H7 (cell line): ENCODE data around the gene KRT77. TPM values are rescaled to one million over a fixed set of nuclear protein-coding genes. Genes with fewer than 3 reads are reported as not detected.
"Not testable (repeated sequence)": the region's sequence is repeated elsewhere in the genome, so short reads cannot be mapped to it uniquely, and the experiment has no call there.

Experiments
- DNase-seq: peaks from one replicate; pipeline ENCODE4 v3.0.0; 2012
- H3K27me3 ChIP-seq: 2 replicates; pipeline ENCODE4 v1.6.0; 2011; ENCODE audit warnings: mild to moderate bottlenecking, low read length; ENCODE audit not compliant: control insufficient read depth, insufficient read depth
- H3K36me3 ChIP-seq: replicated peaks from 2 replicates; pipeline ENCODE4 v1.5.1; 2011; ENCODE audit warnings: low read length; ENCODE audit not compliant: control insufficient read depth, insufficient read depth
- H3K4me3 ChIP-seq: 2 replicates; pipeline ENCODE4 v1.5.1; 2011; ENCODE audit warnings: low read depth, mild to moderate bottlenecking, control low read depth, low read length, moderate library complexity; ENCODE audit not compliant: insufficient read depth
- total RNA-seq: library from RNA; depleted of rRNA; stranded (reverse); fragments of >200 nt; shearing (Covaris generic); gene quantifications from 2 replicates; pipeline ENCODE4 v1.2.3, GENCODE V29; 2014

The KRT77 gene
- total RNA-seq, 1 experiment from 2014 or later = not detected

DNA sequence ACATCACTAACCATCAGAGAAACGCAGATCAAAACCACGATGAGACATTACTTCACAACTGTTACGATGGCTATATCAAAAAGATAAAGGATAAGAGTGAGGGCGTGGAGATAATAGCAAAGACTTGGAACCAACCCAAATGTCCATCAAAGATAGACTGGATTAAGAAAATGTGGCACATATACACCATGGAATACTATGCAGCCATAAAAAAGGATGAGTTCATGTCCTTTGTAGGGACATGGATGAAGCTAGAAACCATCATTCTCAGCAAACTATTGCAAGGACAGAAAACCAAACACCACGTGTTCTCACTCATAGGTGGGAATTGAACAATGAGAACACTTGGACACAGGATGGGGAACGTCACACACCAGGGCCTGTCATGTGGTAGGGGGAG lies 8.8 kb upstream of the KRT77 start:
- not testable (repeated sequence) for DNase-seq, H3K36me3 ChIP-seq, H3K4me3 ChIP-seq
- peaks cover 32% of the 10 kb centered on the region for H3K27me3 ChIP-seq

DNA sequence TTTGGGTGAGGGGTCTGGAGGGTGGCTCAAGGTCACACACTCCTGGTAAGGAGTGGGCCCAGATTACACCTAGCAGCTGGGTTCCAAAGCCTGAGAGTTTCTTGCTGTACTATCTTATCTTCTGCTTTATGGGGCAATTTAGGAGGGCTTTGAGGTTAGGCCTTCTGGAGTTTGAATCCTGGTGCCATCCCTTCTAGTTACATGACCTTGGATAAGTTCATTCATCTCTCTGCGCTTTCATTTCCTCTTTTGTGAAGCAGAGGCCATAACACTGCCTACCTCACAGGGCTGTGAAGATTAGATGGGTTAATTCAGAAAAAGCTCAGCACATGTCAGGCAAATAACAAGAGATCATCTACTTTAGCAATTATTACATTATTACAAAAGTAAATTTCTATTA lies 7.4 kb upstream of the KRT77 start:
- no peak for DNase-seq

DNA sequence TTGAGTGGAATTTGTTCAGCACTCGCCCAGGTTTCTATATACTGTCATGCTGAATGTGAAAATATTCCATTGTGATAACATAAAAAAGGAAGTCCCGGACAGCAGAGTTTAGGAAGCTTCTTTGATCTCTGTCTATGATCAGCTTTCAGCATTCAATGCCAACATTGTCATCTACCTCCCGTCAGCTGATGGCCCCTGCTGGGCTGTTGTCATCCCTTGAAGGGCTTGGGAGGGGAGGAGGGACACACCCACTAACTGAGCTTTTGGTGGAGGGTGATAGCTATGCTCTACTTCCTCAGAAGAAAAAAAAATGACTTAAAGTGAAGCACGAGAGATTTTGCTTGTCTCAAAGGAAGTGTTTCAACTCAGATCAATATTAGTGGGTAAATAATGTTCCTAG lies 4.7 kb upstream of the KRT77 start:
- Histone ChIP-seq H3K36me3 (no peaks in the 10 kb centered on the region), H3K4me3 (no peak overlapping the region), H3K27me3 (peaks cover 4% of the 10 kb centered on the region)
- no peak for DNase-seq

More for the DNA sequence above, 7.4 kb upstream of the KRT77 start:
- peaks cover 30% of the 10 kb centered on the region for H3K27me3 ChIP-seq
- no peaks in the 10 kb centered on the region for H3K36me3 ChIP-seq
- H3K4me3 ChIP-seq = no peak overlapping the region

DNA sequence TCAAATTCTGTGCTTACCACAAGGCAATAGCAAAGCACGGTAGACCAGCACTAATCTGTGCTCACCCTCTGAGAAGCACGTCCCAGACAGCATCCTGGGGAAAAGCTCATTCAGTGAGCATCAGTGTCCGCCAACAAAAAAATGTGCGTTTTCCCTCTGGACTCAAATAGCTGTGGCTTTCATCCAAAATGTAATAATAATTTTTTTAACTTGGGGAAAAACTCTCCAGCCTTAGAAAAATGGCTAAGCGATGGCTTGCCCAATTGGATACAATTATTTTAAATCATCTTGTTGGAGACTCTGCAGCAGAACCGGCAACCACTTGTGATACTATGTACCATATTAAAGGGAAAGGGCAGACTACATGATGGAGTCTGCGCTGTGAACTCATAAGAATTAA lies 1.1 kb upstream of the KRT77 start:
- H3K36me3 ChIP-seq = no peaks in the 10 kb centered on the region
- no peaks in the 10 kb centered on the region; the same call in 1 of the 2 replicates for H3K27me3 ChIP-seq
- H3K4me3 ChIP-seq = no peak overlapping the region
- DNase-seq = no peak

DNA sequence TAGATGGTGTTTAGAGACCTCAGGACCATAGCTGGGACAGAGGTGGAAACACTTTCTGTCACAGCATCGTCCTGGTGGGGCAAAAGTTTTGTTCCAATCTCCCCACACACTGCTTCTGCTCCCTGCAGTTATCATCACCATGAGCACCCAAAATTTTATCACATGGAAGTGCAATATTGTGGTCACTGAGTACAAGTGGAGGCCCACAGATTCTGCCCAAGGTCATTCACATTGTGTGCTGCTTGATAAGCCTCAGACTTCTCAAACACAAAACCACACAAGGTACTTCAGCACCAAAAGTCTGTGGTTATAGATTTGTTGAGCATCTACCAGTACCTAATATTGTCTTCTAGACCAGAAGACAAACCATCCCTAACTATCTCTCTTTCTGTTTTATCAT lies 554 bp upstream of the KRT77 start:
- DNase-seq = no peak
- Histone ChIP-seq H3K36me3 (no peaks in the 10 kb centered on the region), H3K27me3 (no peaks in the 10 kb centered on the region; the same call in 1 of the 2 replicates), H3K4me3 (no peak overlapping the region)

DNA sequence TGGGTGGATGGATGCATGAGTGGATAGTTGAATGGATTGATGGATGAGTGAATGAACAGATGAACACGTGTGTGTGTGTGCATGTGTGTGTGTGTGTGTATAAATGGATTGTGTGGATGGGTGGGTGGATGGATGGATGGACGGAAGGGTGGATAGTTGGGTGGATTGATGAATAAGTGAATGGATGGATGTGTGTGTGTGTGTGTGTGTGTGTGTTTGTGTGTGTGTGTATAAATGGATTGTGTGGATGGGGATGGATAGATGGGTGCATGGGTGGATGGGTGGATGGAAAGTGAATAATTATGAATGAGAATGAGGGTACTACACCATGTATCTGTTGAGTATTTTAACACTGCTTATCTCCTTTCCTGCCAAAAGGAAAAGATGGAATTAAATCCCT lies 986 bp downstream of the KRT77 start:
- Histone ChIP-seq H3K4me3 (no peak overlapping the region), H3K27me3 (no peaks in the 10 kb centered on the region; the same call in 1 of the 2 replicates)
- no peak for DNase-seq

DNA sequence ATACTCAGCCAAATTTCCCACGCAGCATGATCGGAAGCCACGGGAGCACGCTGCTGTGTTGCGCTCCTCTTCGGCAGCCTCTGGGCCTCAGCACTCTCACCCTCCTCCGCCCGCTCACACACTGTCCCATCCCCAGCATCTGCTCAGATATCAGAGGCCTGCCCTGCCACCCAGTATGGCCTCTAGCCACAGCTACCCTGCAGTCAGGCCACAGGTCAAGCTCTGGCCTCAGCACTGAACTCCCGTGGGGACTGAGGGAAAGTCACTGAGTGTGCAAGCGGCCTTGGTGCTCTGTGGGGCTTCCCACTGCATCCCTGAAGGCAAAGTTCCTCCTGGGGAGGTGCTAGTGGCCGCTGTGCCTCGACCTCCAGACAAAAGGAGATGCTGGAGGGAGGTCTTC lies 2.0 kb downstream of the KRT77 start:
- H3K4me3 ChIP-seq = no peak overlapping the region
- H3K36me3 ChIP-seq = no peaks in the 10 kb centered on the region
- H3K27me3 ChIP-seq = no peaks in the 10 kb centered on the region; the same call in 1 of the 2 replicates
- DNase-seq = no peak

More for the DNA sequence above, 986 bp downstream of the KRT77 start:
- no peaks in the 10 kb centered on the region for H3K36me3 ChIP-seq

DNA sequence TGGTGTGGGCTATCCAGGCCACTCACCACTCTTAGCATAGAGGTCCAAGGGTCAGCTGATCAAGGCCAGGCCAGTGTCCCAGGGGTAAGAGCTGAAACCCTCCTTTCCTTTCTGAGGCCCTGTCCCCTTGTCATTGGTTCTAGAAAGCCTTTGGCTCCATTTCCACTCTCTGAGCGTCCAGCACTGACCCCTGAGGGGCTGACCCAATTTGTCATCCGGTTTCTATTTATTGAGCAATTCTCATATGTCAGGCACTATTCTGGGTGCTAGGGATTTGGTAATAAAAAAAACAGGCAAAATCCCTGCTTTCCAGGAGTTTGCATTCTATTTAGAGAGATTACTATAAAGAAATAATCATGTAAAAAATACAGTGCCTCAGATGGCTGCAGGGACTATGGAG lies 3.4 kb downstream of the KRT77 start:
- no peak overlapping the region for H3K4me3 ChIP-seq
- no peaks in the 10 kb centered on the region; the same call in 1 of the 2 replicates for H3K27me3 ChIP-seq
- no peaks in the 10 kb centered on the region for H3K36me3 ChIP-seq
- DNase-seq = no peak

DNA sequence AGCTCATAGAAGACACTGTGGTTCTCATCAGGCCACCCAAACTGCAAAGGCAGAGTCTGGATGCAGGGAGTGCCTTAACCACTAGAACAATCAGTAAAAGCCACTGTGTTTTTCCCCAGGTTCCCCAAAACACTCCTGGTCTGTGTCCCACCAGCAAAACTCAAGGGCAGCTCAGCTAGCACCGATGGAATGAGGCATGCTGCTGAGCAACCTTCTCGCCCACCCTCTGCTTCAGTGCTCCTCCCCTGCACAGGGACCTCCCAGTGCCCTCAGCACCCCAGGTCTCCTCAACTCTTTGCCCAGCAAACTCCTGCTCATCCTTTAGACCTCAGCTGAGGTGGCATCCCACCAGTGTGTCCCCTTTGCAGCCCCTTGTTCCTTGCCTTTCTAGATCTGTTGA lies 4.0 kb downstream of the KRT77 start:
- no peak for DNase-seq
- Histone ChIP-seq H3K27me3 (no peaks in the 10 kb centered on the region; the same call in 1 of the 2 replicates), H3K36me3 (no peaks in the 10 kb centered on the region)

DNA sequence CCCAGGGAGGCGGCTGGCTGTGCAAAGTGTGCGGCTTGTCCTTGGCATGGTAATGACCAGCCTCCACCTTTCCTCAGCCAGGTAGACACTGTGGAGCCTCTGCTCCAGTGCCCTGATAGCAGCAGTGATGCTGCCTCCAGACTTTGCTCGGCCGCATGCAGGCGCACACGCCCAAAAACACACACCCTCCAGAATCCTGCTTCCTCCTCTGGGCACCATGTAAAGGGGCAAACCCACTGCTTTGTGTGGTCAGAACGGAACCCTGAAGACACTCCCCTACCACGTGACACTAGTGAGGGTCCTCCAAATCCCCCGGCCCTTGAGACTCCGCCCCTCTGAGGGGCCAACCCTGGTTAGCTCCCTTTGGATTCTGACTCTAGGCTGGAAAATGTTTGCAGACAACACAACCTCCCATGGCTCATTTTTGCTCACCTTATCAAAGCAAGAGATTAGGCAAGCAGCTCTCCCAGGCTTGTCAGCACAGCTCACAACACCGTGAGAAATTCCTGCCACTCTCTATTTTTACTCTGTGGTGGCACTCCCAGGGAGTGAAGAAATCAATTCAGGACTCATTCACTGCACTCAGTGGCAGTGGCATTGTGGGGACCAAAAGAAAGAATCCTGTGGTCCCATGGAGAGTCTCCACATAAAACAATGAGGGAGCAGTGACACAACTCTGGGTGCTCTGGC lies 4.5 kb downstream of the KRT77 start:
- Histone ChIP-seq H3K4me3 (no peak overlapping the region), H3K27me3 (no peaks in the 10 kb centered on the region; the same call in 1 of the 2 replicates), H3K36me3 (no peaks in the 10 kb centered on the region)
- DNase-seq = peak; percentile 42

More for the DNA sequence above, 4.0 kb downstream of the KRT77 start:
- H3K4me3 ChIP-seq = no peak overlapping the region

DNA sequence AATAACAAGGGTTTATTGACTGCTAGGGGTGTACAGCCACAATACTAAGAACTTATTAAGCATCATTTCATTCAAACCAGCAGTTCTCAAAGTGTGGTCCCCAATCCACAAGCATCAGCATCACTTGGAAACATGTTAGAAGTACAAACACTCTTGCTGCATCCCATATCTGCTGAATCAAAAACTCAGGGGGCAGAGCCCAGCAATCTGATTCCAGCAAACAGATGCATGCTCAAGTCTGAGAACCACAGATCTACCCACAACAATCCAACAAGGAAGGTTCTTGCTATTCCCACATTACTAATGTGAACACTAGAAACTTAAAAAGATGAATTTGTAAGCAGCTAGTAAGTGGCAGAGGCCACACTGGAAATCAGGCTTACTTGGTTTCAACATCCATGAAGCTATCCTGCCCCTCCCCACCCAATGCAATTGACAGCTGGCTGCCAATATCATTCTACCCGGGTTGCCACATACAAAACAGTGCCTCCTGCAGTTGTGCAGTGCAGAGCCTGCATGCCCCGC lies 6.2 kb downstream of the KRT77 start:
- peaks cover 4% of the 10 kb centered on the region for H3K27me3 ChIP-seq
- H3K4me3 ChIP-seq = no peak overlapping the region
- no peak for DNase-seq
- H3K36me3 ChIP-seq = no peaks in the 10 kb centered on the region

DNA sequence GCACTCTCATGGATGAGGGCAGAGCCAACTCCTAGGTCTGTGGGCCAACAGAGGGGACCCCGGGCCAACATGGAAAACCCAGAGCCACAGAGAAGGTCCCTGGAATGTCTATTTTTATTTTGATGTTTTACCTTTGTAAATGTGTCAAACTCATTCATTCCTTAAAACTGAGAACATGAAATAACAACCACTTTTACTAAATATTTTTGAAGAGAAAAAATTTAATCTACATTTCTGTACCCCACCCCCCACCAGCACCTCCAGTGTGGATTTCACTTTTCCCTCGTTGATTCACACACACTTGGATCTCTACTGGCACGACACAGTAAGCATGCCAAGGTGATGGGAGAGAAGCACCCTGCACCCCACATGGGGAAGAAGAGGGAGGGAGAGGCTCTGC lies 6.7 kb downstream of the KRT77 start:
- Histone ChIP-seq H3K4me3 (no peak overlapping the region), H3K27me3 (peaks cover 10% of the 10 kb centered on the region), H3K36me3 (no peaks in the 10 kb centered on the region)
- DNase-seq = no peak

DNA sequence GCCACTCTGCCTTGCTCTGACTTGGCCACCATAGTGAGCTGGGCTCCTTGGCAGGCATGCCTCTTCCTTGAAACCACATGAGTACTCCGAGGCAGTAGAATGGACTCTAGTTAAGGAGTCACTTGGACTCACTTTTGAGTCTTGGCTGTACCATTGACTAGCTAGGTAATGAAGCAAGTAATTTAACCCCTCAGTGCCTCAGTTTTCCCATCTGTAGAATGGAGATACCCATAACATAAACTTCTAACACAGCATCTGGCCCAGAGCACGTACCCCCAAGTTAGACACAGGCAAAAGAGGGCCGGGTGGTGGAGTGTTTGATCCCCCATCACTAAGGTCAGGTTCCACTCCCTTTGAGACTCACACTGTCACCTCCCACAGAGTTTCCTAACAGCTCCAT lies 8.3 kb downstream of the KRT77 start:
- Histone ChIP-seq H3K4me3 (no peak overlapping the region), H3K27me3 (peaks cover 25% of the 10 kb centered on the region), H3K36me3 (no peaks in the 10 kb centered on the region)
- no peak for DNase-seq

DNA sequence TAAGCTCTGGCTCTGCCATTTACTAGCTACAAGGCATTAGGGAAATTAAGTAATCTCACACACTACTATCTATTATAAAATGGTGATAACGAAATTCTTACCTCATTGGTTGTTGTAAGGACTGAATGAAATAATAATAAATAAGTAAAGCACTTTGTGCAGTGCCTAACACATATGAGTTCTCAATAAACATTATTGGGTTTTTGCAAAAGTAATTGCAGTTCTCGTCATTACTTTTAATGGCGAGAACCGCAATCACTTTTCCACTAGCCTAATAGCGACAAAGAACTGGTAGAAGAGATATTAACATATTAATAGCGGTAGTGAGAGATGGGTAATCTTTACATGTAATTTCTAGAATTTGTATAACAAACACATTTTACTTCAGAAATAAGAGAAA lies 9.2 kb downstream of the KRT77 start:
- H3K27me3 ChIP-seq = peaks cover 31% of the 10 kb centered on the region
- H3K4me3 ChIP-seq = no peak overlapping the region

DNA sequence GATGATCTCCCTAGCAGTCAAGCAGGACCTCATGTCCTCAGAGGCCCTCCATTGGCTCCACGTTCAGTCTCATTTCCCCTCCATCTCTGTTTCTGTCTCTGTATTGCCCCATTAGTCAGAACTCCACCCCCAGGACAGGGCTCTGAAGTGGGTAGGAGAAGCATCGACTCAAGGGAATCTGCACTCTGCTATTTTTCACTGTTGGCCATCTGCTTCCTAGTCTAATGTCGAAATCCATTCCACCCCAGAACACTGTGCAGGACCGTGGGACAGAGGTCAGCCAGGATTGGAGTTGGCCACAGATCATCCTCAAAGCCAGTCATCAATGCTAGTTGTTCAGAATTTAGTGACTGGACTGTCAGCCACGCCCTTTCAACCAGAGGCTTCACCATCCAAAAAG lies 10.1 kb downstream of the KRT77 start:
- H3K4me3 ChIP-seq = no peak overlapping the region
- no peaks in the 10 kb centered on the region for H3K36me3 ChIP-seq
- peaks cover 31% of the 10 kb centered on the region for H3K27me3 ChIP-seq
- DNase-seq = no peak

More for the DNA sequence above, 9.2 kb downstream of the KRT77 start:
- H3K36me3 ChIP-seq = no peaks in the 10 kb centered on the region
- no peak for DNase-seq
